Measurements from ENCODE around the gene POLR1D.

- TF ChIP-seq, protein P1, sequence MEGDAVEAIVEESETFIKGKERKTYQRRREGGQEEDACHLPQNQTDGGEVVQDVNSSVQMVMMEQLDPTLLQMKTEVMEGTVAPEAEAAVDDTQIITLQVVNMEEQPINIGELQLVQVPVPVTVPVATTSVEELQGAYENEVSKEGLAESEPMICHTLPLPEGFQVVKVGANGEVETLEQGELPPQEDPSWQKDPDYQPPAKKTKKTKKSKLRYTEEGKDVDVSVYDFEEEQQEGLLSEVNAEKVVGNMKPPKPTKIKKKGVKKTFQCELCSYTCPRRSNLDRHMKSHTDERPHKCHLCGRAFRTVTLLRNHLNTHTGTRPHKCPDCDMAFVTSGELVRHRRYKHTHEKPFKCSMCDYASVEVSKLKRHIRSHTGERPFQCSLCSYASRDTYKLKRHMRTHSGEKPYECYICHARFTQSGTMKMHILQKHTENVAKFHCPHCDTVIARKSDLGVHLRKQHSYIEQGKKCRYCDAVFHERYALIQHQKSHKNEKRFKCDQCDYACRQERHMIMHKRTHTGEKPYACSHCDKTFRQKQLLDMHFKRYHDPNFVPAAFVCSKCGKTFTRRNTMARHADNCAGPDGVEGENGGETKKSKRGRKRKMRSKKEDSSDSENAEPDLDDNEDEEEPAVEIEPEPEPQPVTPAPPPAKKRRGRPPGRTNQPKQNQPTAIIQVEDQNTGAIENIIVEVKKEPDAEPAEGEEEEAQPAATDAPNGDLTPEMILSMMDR (IDR thresholded peaks at IDR 0.05), result no peak
- no peak for TF ChIP-seq POLR2A (IDR thresholded peaks at IDR 0.05)
These were observed 17.5 kb downstream of the POLR1D start for GRCh38 chr13:27639186-27639585.
